ENCODE data around the gene MRPL12. TPM values are rescaled to one million over a fixed set of nuclear protein-coding genes. Genes with fewer than 3 reads are reported as not detected.

The MRPL12 gene
- total RNA-seq, 1 experiment from 2014 or later: 260 TPM

GRCh38 chr17:81712468-81713003 lies 9.4 kb downstream of the MRPL12 start (continued):
- TF ChIP-seq CTCF (IDR thresholded peaks at IDR 0.05 in 2 of 3, conservative IDR thresholded peaks at IDR 0.05 in 1 of 3; ENCODE audit: borderline replicate concordance in 1 of 3, insufficient read depth in 1 of 3, low read depth in 2 of 3, low read length in 2 of 3) (peak in 1 of 3 experiments; percentile 9; a peak in 2 of 6 replicates), SRF (IDR thresholded peaks at IDR 0.05; ENCODE audit: low read depth) (no peak), RAD21 (IDR thresholded peaks at IDR 0.05; ENCODE audit: low read depth) (no peak), ZFX (IDR thresholded peaks at IDR 0.05) (peak; percentile 94), ELF1 (IDR thresholded peaks at IDR 0.05; ENCODE audit: borderline replicate concordance, low read depth) (no peak), ZNF274 (IDR thresholded peaks at IDR 0.05; ENCODE audit: low read depth, low read length) (no peak), SP1 (IDR thresholded peaks at IDR 0.05; ENCODE audit: low read depth) (no peak), SIN3A (IDR thresholded peaks at IDR 0.05; ENCODE audit: low read depth) (no peak)

- Histone ChIP-seq H2AFZ (ENCODE audit: low read depth, low read length, poor library complexity, severe bottlenecking) (no peak overlapping the region), H3K9ac (ENCODE audit: low read length) (peak overlapping the region; percentile 93), H3K27ac (ENCODE audit: low read depth, low read length) (peak overlapping the region; percentile 96), H3K4me1 (ENCODE audit: control insufficient read depth in 1 of 2, insufficient read depth in 2 of 2, low read length in 2 of 2) (peaks cover 32 to 48% of the 10 kb centered on the region in 2 experiments), H3K36me3 (ENCODE audit: control insufficient read depth in 1 of 2, insufficient read depth in 2 of 2, low read length in 2 of 2) (peaks cover 4 to 5% of the 10 kb centered on the region in 2 experiments; a peak in 3 of 4 replicates), H4K20me1 (ENCODE audit: insufficient read depth) (no peaks in the 10 kb centered on the region), H3K4me3 (replicated peaks in 1 of 2; ENCODE audit: low read depth in 1 of 2, low read length in 2 of 2) (peak overlapping the region; percentile 66 to 96), H3K27me3 (ENCODE audit: insufficient read depth, low read length) (no peaks in the 10 kb centered on the region), H3K9me2 (ENCODE audit: insufficient read depth) (no peaks in the 10 kb centered on the region), H3K79me2 (ENCODE audit: insufficient read depth, low read length) (peaks cover 34% of the 10 kb centered on the region), H3K9me3 (ENCODE audit: control insufficient read depth in 1 of 2, insufficient read depth in 1 of 2, low read depth in 1 of 2, low read length in 2 of 2) (no peaks in the 10 kb centered on the region), H3K4me2 (ENCODE audit: low read length) (peak overlapping the region; percentile 100)
- RAD21 ChIA-PET (ENCODE audit: low non-redundant PET in 1 of 2, low total read pairs in 2 of 2, uncharacterized antibody in 2 of 2, unreplicated experiment in 2 of 2): interaction anchor here in 1 of 2 experiments (1.2 kb wide), 1 partner anchor 9 kb away, joined by 4 read pairs; no protein-coding TSS in a partner anchor
- CTCF ChIA-PET: interaction anchor here (1.5 kb wide), 1 partner anchor 9 kb away, joined by 8 read pairs; no protein-coding TSS in a partner anchor
- intact Hi-C loops (cut with micrococcal nuclease): no loop called here
- no peak for DNase-seq (ENCODE audit: low read depth, low spot score)
- ATAC-seq: no peak
- TF ChIP-seq MAX (IDR thresholded peaks at IDR 0.05) (0 out of 2 replicates have a peak, but pooled peaks have one; percentile 37), ELF1 (IDR thresholded peaks at IDR 0.05; ENCODE audit: borderline replicate concordance, low read depth) (no peak)
- BruUV-seq (replicated peaks): TSS peak; percentile 10
- POLR2A ChIA-PET: interaction anchor here (0.8 to 1.9 kb wide), 5 partner anchors 9 to 215 kb away, joined by 3 to 5 read pairs (median 3); partner anchors contain the start of genes MAFG and MRPL12
These were observed 9.9 kb downstream of the MRPL12 start for GRCh38 chr17:81713004-81713555.

All from HCT116 (cell line).